GM19043 (cell line): Measurements from ENCODE around the gene RMDN2.
A peak's percentile ranks its signal among the peaks of the same experiment; 100 is the strongest.
"Not testable (repeated sequence)": the region's sequence is repeated elsewhere in the genome, so short reads cannot be mapped to it uniquely, and the experiment has no call there.

Experiments used
- ATAC-seq: cut with Tn5 transposase; IDR thresholded peaks from one replicate; pipeline ENCODE4 v1.9.1; 2021; ENCODE audit warnings: low read depth; ENCODE audit not compliant: unreplicated experiment

Gene RMDN2

DNA sequence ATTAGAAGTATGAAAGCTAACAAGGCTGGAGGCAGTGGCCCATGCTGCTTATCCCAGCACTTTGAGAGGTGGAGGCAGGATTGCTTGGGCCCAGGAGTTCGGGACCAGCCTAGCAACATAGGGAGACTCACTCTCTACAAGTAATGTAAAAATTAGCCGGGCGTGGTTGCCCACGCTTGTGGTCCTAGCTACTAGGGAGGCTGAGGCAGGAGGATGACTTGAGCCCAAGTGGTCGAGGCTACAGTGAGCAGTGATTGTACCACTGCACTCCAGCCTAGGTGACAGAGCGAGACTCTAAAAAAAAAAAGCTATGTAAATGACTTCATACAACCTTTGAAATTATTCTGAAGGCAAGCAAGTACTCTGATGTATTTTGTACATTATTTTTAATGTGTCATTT is 1.5 kb downstream of the RMDN2 start:
- no peak for ATAC-seq

DNA sequence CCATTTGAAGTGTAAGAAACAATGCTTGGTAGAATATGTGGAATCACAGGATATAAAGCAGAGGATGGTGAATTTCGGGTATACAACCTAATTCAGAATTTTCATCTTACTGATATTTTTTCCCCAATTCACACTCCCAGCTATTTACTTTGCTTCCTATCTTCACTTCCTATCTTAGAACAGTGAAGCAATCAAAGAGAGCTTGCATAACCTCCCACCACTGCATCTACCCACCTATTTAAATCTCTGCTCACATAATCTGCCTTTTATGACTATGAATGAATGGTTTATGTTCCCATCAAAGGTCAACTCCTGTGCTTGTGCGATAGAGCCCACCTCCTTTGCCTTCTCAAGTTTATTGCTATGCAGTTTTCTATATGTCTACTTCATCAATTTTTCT is 3.3 kb downstream of the RMDN2 start:
- no peak for ATAC-seq

DNA sequence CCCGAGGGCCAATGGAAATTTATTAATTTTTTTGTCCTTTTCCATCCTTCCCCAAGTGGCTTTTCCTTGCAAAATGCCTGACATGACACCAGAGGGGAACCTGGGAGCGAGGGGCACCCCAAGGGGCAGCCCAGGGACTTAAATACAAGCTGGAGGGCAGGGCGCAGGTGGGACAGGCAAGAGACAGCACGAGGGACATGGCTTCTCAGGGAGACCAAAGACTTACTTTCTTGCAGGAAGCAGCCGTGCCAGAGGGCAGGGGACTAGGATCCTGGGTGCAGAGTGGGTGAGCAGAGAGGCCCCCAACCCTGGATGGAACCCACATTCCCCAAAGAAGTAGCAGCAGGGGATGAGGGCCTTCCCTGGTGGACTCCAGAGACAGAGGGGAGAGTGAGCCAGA is 5.3 kb downstream of the RMDN2 start:
- ATAC-seq = not testable (repeated sequence)

DNA sequence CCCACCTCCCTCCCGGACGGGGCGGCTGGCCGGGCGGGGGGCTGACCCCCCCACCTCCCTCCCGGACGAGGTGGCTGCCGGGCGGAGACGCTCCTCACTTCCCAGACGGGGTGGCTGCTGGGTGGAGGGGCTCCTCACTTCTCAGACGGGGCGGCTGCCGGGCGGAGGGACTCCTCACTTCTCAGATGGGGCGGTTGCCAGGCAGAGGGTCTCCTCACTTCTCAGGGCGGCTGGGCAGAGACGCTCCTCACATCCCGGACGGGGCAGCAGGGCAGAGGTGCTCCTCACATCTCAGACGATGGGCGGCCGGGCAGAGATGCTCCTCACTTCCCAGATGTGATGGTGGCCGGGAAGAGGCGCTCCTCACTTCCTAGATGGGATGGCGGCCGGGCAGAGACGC is 7.8 kb downstream of the RMDN2 start:
- ATAC-seq = not testable (repeated sequence)

DNA sequence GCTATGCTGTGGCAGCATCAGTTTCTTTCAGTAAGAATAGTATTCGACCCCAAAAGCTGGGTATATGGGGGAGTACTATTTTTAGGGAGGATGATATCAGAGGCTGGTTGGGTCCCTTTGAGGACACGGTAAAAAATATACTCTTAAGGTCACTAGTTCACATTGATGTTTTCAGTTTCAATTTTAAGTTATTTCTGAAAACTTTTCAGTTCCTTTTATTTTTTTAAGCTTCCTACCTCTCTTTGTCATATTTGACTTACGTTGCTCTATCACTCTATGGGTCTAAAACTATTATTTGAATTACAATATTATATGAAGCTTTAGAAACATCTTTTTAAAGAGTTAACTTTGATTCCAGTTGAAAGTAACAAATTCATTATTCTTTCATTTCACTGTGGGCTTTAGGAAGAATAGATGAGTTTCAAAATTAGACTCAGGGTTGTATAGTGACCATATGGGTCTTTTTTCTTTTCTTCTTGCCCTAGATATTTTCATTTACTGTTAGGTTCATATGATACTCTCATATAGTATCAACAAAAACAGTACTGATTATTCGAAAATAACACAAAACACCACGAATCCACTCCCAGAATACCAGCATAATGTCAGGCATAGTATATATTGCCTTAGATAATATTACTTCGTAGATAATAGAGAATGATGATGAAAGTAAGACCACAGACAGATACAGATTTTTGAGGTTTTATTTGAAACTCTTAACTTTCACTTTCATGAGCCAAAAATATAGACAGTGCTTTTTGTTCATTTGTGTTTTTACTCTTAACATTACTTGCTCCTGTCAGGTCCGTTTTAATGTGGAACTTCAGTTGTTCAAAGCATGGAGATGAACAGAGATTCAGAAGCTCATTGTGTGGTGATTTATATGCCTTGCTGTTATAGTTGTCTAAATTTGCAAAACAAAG is 9.8 kb downstream of the RMDN2 start:
- peak; percentile 88 for ATAC-seq

DNA sequence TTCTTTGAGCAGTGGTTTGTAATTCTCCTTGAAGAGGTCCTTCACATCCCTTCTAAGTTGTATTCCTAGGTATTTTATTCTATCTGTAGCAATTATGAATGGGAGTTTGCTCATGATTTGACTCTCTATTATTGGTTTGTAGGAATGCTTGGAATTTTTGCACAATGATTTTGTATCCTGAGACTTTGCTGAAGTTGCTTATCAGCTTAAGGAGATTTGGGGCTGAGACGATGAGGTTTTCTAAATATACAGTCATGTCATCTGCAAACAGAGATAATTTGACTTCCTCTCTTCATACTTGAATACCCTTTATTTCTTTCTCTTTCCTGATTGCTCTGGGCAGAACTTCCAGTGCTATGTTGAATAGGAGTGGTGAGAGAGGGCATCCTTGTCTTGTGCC is 12.5 kb downstream of the RMDN2 start:
- not testable (repeated sequence) for ATAC-seq

DNA sequence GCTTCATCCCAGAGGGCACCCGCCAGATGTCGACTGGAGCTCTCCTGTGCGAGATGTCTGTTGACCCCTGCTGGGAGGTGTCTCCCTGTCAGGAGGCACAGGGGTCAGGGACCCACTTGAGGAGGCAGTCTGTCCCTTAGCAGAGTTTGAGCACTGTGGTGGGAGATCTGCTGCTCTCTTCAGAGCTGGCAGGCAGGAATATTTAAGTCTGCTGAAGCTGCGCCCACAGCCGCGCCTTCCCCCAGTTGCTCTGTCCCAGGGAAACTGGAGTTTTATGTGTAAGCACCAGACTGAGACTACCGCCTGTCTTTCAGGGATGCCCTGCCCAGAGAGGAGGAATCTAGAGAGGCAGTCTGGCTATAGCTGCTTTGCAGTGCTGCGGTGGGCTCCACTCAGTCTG is 16.2 kb downstream of the RMDN2 start:
- ATAC-seq = not testable (repeated sequence)

DNA sequence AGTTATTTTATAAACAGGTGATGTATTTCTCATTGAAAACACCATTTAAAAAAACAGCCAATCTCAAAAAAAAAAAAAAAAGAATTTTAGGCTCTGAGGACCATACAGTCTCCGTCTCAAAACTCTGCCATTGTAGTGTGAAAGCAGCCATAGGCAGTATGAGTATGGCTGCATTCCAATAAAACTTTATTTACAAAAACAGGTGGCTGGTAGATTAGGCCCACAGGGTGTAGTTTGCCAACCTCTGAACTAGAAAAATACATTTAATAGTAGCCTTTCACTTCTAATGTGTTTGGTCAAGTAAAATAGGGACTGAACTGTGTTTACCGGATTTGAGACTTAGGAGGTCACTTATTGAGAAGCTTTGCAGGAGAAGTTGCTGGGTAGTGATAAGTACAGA is 19.2 kb downstream of the RMDN2 start:
- ATAC-seq = no peak

DNA sequence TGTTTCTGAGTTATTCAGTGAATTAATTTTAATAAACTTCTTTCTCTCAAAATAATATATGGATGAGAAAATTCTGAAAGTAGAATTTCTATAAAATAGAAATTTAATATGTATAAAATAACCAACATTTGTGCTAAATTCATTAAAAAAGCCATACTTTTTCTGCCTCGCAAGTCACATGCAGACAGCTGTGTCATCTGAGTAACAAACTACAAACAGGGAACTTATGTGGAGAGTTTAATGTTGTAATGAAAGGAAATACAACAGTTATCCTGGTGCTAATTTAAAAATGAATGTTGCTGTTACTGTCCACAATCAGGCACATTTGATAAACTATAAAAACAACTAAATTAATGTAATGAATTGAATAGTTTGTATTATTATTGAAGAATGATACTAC is 22.2 kb downstream of the RMDN2 start:
- ATAC-seq = no peak

DNA sequence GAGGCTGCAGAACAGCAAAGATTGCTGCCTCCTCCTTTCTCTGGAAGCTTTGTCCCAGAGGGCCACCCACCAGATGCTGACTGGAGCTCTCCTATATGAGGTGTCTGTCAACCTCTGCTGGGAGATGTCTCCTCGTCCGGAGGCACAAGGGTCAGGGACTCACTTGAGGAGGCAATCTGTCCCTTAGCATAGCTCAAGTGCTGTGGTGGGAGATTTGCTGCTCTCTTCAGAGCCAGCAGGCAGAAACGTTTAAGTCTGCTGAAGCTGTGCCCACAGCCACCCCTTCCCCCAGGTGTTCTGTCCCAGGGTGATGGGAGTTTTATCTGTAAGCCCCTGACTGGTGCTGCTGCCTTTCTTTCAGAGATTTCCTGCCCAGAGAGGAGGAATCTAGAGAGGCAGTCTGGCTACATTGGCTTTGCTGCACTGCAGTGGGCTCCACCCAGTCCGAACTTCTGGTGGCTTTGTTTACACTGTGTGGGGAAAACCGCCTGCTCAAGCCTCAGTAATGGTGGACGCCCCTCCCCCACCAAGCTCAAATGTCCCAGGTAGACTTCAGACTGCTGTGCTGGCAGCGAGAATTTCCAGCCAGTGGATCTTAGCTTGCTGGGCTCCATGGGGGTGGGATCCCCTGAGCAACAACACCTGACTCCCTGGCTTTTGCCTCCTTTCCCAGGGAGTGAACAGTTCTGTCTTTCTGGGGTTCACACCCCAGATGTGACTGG is 37.1 kb downstream of the RMDN2 start:
- not testable (repeated sequence) for ATAC-seq

DNA sequence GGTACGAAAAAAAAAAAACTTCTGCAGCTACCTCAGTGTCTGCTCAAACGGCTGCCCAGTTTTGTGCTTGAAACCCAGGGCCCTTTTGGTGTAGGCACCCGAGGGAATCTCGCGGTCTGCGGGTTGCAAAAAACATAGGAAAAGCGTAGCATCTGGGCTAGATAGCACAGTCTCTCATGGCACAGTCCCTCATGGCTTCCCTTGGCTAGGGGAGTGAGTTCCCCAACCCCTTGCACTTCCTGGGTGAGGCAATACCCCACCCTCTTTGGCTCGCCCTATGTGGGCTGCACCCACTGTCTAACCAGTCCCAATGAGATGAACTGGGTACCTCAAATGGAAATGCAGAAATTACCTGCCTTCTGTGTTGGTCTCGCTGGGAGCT is 37.6 kb downstream of the RMDN2 start:
- ATAC-seq = not testable (repeated sequence)

DNA sequence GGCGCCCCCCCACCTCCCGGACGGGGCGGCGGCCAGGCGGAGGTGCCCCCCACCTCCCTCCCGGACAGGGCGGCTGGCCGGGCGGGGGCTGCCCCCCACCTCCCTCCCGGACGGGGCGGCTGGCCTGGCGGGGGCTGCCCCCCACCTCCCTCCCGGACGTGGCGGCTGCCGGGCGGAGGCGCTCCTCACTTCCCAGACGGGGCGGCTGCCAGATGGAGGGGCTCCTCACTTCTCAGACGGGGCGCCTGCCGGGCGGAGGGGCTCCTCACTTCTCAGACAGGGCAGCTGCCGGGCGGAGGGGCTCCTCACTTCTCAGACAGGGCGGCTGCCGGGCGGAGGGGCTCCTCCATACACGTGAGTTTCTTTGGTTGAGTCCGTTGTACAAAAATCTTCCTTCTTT is 38.8 kb downstream of the RMDN2 start:
- ATAC-seq = not testable (repeated sequence)

DNA sequence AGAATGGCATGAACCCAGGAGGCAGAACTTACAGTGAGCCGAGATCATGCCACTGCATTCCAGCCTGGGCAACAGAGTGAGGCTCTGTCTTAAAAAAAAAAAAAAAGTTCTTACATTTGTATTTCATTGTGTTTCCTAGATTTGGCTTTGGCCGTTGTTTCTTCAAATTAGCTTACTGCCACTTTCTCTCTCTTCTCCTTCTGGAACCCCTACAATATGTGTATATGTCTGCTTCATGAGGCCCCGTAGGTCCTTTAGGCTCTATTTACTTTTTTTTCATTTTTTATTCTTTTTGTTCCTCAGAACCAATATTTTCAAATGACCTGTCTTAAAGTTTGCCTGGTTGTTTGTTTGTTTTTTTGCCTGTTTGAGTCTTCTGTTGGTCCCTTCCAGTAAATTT is 41.2 kb downstream of the RMDN2 start:
- ATAC-seq = no peak

DNA sequence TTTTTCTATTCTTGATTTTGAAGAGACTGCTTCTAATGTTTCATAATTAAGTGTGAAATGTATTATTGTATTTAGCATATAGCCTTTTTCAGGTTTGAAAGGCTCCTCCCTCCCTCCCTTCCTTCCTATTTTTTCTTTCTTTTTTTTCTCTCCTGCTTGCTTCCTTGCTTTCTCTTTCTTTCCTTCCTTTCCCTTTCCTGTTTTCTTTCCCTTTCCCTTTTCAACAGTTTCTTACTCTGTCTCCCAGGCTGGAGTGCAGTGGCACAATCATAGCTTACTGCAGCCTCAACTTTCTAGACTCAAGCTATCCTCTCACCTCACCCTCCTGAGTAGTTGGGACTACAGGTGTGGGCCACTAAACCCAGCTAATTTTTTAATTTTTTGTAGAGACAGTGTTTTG is 44.6 kb downstream of the RMDN2 start:
- ATAC-seq = no peak

DNA sequence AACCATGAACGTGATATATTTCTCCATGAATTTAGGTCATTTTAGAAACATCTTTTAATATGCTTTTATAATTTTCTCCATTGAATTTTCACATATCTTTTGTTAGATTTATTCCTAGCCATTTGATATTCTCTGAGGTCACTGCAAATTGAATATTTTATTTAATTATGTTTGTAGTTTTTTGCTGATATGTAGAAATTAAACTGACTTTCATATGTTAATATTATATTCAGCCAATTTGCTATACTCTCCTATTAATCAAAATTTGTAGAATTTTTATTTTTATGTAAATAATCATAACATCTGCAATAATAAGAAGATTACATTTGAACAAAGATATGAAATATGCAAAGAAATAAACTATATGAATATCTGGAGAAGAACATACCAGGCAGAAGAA is 46.9 kb downstream of the RMDN2 start:
- ATAC-seq = no peak

DNA sequence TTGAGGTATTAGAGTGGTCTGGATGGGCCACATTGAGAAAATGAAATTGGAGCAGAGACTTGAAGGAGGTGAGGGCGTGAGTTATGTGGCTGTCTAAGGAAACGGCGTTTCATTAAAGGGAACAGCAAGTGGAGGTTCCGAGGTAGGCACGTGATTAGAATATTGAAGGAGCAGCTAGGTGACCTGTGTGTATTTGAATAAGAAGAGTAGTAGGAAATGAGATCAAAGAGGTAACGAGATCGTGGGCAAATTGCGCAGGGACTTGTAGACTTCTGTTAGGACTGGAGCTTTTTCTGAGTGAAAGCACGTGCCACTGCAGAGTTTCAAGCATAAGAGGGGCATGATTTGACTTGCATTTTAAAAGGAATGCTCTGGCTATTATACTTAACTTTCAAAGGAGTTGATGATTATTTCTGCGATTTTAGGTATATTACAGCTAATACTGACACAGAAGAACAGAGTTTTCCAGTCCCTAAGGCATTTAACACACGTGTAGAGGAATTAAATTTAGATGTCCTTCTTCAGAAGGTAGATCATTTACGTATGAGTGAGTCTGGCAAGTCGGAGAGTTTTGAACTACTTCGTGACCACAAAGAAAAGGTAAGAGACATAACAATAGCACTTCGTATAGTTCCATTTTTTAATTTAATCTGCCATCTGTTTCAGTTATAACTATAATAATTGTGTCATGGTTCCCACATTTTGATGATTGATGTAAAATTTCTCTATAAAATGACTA is 48.7 kb downstream of the RMDN2 start:
- ATAC-seq = no peak

DNA sequence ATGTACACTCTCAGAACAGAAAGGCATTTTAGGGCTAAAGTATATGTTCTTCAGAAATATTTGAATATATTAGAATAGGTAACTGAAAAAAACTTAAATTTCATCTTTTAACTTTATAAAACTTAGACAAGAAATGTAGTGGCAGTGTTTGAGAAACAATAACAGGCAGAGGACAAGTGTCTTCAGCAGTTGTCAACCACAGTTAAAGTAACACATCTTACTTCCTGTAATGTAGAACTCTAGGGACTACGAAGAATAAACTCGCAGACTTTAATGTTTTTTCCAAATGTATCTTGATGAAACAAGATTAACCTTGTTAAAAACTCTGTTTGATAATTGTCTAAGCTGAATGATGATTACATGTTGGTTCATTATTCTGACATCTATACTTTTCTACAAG is 50.7 kb downstream of the RMDN2 start:
- no peak for ATAC-seq

DNA sequence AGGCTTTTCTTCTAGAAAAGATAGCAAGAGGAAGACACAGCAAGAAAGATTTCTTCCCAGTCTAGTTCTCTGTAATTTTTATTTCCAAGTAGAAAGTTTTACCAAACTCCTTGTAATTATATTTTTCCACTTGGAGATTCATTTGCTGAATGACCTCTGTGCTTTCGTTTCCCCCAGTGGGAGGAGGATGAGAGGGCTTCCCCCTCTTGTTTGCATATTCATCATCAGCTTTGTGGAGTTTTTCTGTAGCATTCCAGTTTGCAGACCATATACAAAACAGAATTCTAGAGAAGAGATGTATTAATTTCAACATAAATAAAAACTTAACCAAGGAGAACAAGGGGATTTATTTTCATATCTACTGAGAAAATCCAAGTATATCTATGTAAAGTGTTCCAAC is 51.3 kb downstream of the RMDN2 start:
- ATAC-seq = no peak

DNA sequence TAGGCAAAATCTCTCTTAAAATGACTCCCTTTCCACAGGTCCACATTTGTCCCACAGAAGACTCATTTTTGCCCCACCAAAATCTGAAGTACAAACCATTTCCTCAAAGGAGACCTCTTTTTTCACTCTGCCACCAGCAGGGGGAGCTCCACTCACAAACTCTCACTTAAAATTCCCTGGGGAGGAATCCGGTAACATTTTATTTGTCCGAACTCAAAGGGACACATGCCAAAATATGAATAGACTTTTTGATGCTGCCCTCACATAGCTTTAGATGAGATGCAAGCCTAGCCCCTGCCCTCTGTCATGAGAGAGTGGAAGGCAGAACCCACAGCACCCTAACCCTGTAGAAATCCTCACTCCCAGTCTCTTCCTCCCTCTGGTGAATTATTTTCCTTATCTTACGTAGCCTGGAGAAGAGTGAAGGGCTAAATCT is 57.1 kb downstream of the RMDN2 start:
- no peak for ATAC-seq

DNA sequence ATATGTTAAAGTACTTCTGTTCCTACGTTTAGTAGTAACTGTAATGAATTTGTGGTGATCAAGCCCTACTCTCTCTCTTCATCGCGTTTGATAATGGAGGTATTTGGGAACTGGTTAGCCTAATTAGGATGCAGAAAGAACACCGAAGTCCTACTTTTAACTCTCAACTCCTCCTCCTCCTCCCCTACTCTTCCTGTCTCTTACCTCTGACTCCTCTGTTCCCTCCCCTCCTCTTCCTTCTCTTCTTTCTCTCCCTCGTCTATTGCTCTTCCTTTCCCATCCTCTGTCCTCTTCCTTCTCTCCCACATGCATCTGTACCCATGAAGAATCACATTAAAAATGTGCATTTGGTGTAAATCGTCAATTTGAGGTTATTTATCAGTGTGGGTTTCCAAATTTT is 57.8 kb downstream of the RMDN2 start:
- ATAC-seq = no peak

DNA sequence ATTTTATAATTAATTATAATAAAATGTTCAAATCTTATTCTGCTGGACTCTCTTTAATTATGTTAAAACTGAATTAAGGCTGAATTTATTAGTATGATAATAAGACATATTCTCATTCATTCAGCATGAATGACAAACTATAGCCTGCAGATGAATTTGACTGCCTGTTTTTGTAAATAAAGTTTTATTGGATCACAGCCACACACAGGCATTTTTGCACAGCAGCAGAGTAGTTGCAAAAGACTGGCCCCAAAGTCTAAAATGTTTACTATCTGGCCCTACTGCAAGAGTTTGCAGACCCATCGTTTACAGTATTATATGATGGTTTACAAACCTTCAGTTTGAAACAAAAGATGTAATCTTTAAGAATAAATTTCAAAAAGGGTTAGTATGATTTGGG is 58.6 kb downstream of the RMDN2 start:
- no peak for ATAC-seq
